Measurements from ENCODE around the gene GATAD2B.
"Not testable (repeated sequence)": the region's sequence is repeated elsewhere in the genome, so short reads cannot be mapped to it uniquely, and the experiment has no call there.

The GATAD2B gene

GRCh38 chr1:153899509-153899908 lies 23.3 kb downstream of the GATAD2B start:
- no peak overlapping the region for H3K4me3 ChIP-seq (ENCODE audit: low read depth, low read length)

- H3K4me3 ChIP-seq (ENCODE audit: low read depth, low read length) = not testable (repeated sequence)
Measured at GRCh38 chr1:153895866-153896265, 26.9 kb downstream of the GATAD2B start.

- not testable (repeated sequence) for H3K4me3 ChIP-seq (ENCODE audit: low read depth, low read length)
Measured at GRCh38 chr1:153891042-153891441, 31.7 kb downstream of the GATAD2B start.

- H3K4me3 ChIP-seq (ENCODE audit: low read depth, low read length) = no peak overlapping the region
Measured at GRCh38 chr1:153888533-153888932, 34.2 kb downstream of the GATAD2B start.

GRCh38 chr1:153886127-153886526 lies 36.6 kb downstream of the GATAD2B start:
- H3K4me3 ChIP-seq (ENCODE audit: low read depth, low read length) = no peak overlapping the region

GRCh38 chr1:153883223-153883622 lies 39.5 kb downstream of the GATAD2B start:
- no peak overlapping the region for H3K4me3 ChIP-seq (ENCODE audit: low read depth, low read length)

- H3K4me3 ChIP-seq (ENCODE audit: low read depth, low read length) = no peak overlapping the region
Measured at GRCh38 chr1:153882296-153882912, 40.4 kb downstream of the GATAD2B start.

- H3K4me3 ChIP-seq (ENCODE audit: low read depth, low read length) = no peak overlapping the region
Measured at GRCh38 chr1:153881751-153882150, 41.0 kb downstream of the GATAD2B start.

- H3K4me3 ChIP-seq (ENCODE audit: low read depth, low read length) = no peak overlapping the region
Measured at GRCh38 chr1:153880962-153881361, 41.8 kb downstream of the GATAD2B start.

- H3K4me3 ChIP-seq (ENCODE audit: low read depth, low read length) = no peak overlapping the region
Measured at GRCh38 chr1:153880024-153880423, 42.7 kb downstream of the GATAD2B start.

- no peak overlapping the region for H3K4me3 ChIP-seq (ENCODE audit: low read depth, low read length)
Measured at GRCh38 chr1:153877112-153877511, 45.7 kb downstream of the GATAD2B start.

- H3K4me3 ChIP-seq (ENCODE audit: low read depth, low read length) = no peak overlapping the region
Measured at GRCh38 chr1:153872934-153873333, 49.8 kb downstream of the GATAD2B start.

GRCh38 chr1:153872331-153872730 lies 50.4 kb downstream of the GATAD2B start:
- H3K4me3 ChIP-seq (ENCODE audit: low read depth, low read length) = no peak overlapping the region

GRCh38 chr1:153869486-153869885 lies 53.3 kb downstream of the GATAD2B start:
- no peak overlapping the region for H3K4me3 ChIP-seq (ENCODE audit: low read depth, low read length)

- no peak overlapping the region for H3K4me3 ChIP-seq (ENCODE audit: low read depth, low read length)
Measured at GRCh38 chr1:153866045-153866850, 56.5 kb downstream of the GATAD2B start.

GRCh38 chr1:153860285-153860684 lies 62.5 kb downstream of the GATAD2B start:
- H3K4me3 ChIP-seq (ENCODE audit: low read depth, low read length) = no peak overlapping the region

- no peak overlapping the region for H3K4me3 ChIP-seq (ENCODE audit: low read depth, low read length)
Measured at GRCh38 chr1:153857505-153857904, 65.3 kb downstream of the GATAD2B start.

- no peak overlapping the region for H3K4me3 ChIP-seq (ENCODE audit: low read depth, low read length)
Measured at GRCh38 chr1:153856763-153857162, 66.0 kb downstream of the GATAD2B start.

- no peak overlapping the region for H3K4me3 ChIP-seq (ENCODE audit: low read depth, low read length)
Measured at GRCh38 chr1:153852170-153852569, 70.6 kb downstream of the GATAD2B start.

GRCh38 chr1:153849487-153850185 lies 73.1 kb downstream of the GATAD2B start:
- no peak overlapping the region for H3K4me3 ChIP-seq (ENCODE audit: low read depth, low read length)

- H3K4me3 ChIP-seq (ENCODE audit: low read depth, low read length) = no peak overlapping the region
Measured at GRCh38 chr1:153848805-153849204, 74.0 kb downstream of the GATAD2B start.

- H3K4me3 ChIP-seq (ENCODE audit: low read depth, low read length) = no peak overlapping the region
Measured at GRCh38 chr1:153845158-153845557, 77.6 kb downstream of the GATAD2B start.
